ENCODE results near the gene PAK5. TPM values are rescaled to one million over a fixed set of nuclear protein-coding genes. Genes with fewer than 3 reads are reported as not detected.

The PAK5 gene
- total and polyA plus RNA-seq, 9 of the 15 experiments (the other 6 are each of a cell fraction or from before 2014, with no cell fraction given) = not detected

- H3K4me3 ChIP-seq = no peak overlapping the region
- H4K20me1 ChIP-seq (replicated peaks; ENCODE audit: control insufficient read depth, insufficient read depth, low read length) = no peaks in the 10 kb centered on the region
- H2AFZ ChIP-seq (ENCODE audit: low read depth, low read length) = no peak overlapping the region
- no peak for FAIRE-seq
- ChIA-PET POLR2A (no interaction called here), CTCF (ENCODE audit: low intra/inter-chr PET ratio) (no interaction called here)
- in situ Hi-C loops (cut with MboI) (no loop called here), intact Hi-C loops (cut with micrococcal nuclease) (no loop called here)
- H3K27ac ChIP-seq (ENCODE audit: extremely low read depth, low read depth, low read length) = no peak overlapping the region
- H3K4me2 ChIP-seq (ENCODE audit: insufficient read depth, low read length) = no peak overlapping the region
- no peaks in the 10 kb centered on the region for H3K36me3 ChIP-seq (ENCODE audit: control insufficient read depth, insufficient read depth, low read length)
- H3K79me2 ChIP-seq (ENCODE audit: control insufficient read depth, insufficient read depth, low read length) = no peaks in the 10 kb centered on the region
- no peaks in the 10 kb centered on the region for H3K27me3 ChIP-seq (ENCODE audit: control insufficient read depth in 2 of 2, insufficient read depth in 2 of 2, low read length in 2 of 2)
- 0% methylated on average over 1 of the region's 1 CpG for WGBS (ENCODE audit: insufficient coverage, low coverage, missing lambda C conversion rate)
- H3K4me1 ChIP-seq (replicated peaks in 1 of 2; ENCODE audit: control insufficient read depth in 2 of 2, insufficient read depth in 2 of 2, low read length in 2 of 2) = no peaks in the 10 kb centered on the region
- TF ChIP-seq MEIS2 (IDR thresholded peaks at IDR 0.05; ENCODE audit: partially characterized antibody) (no peak), TCFL5 (CRISPR knock-in tag; conservative IDR thresholded peaks at IDR 0.05) (no peak), SAP30 (IDR thresholded peaks at IDR 0.05; ENCODE audit: borderline replicate concordance, insufficient read depth, low read depth, low read length, poor library complexity, severe bottlenecking) (no peak), ZNF143 (CRISPR knock-in tag; IDR thresholded peaks at IDR 0.05) (no peak), ZNF780A (CRISPR knock-in tag; IDR thresholded peaks at IDR 0.05) (no peak), CCNT2 (IDR thresholded peaks at IDR 0.05; ENCODE audit: borderline replicate concordance, extremely low read depth, insufficient read length, low read depth, low read length) (no peak), ATF3 (IDR thresholded peaks at IDR 0.05) (no peak), ATF3 (CRISPR knock-in tag; conservative IDR thresholded peaks at IDR 0.05) (no peak), ZNF395 (CRISPR knock-in tag; IDR thresholded peaks at IDR 0.05) (no peak), ATF2 (CRISPR knock-in tag; IDR thresholded peaks at IDR 0.05) (no peak), ZBTB9 (CRISPR knock-in tag; IDR thresholded peaks at IDR 0.05) (no peak), IRF9 (tag; IDR thresholded peaks at IDR 0.05) (no peak), SIX5 (IDR thresholded peaks at IDR 0.05; ENCODE audit: borderline replicate concordance in 1 of 2, insufficient read depth in 1 of 2, low read depth in 1 of 2, low read length in 2 of 2) (no peak), ZNF184 (CRISPR knock-in tag; IDR thresholded peaks at IDR 0.05) (no peak), KDM1A (IDR thresholded peaks at IDR 0.05) (no peak)
- BruUV-seq (replicated peaks) = no TSS peak
- no peaks in the 10 kb centered on the region for H3K9me1 ChIP-seq (ENCODE audit: control insufficient read depth, insufficient read depth, low read length)
- H3K9ac ChIP-seq (ENCODE audit: insufficient read depth in 1 of 2, low read depth in 2 of 2, low read length in 2 of 2) = no peak overlapping the region
- no peak for ATAC-seq
- DNase-seq (ENCODE audit: extremely low read depth in 1 of 4, low spot score in 3 of 4) = no peak
- H3K9me3 ChIP-seq (replicated peaks; ENCODE audit: control insufficient read depth, insufficient read depth, low read depth, low read length) = no peaks in the 10 kb centered on the region
These were observed 271.9 kb downstream of the PAK5 start for GRCh38 chr20:9566977-9567376.
